ENCODE results near the gene AFAP1.
A peak's percentile ranks its signal among the peaks of the same experiment; 100 is the strongest.

Gene AFAP1

DNA sequence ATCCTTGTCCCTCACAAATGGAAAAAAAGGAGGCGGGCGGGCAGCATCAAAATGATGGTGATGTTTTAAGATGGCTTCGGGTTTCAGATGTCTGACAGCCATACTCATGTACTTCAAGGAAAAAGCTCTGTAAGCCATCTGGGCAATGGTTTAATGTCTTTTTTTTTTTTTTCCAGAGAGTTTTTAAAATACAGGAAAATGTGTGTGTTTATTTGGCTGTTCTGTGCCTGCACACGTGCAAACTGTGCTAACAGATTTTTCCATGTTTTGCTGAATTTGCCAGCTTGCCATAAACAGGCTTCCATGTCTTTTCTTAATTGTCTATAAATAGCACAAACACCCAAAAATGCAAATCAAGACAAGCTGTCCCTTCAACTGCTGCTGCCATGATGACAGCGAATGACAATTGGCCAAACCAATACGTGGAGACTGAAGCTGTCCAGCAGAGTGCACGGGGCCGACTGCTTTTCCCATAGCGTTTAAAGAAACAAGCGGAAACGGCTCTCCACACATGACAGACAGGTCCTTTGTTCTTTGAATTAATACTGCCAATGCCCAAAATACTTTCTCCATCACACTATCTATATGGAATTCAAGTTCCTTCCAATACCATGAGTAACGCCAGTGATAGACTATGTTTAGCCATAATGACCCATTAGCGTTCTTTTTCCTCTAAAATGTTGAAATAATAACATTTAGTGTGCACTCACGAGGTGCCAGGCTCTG, 35.7 kb downstream of the AFAP1 start:
- POLR2A ChIA-PET, result interaction anchor here (0.7 kb wide), 1 partner anchor 142 kb away, joined by 4 read pairs; no protein-coding TSS in a partner anchor

DNA sequence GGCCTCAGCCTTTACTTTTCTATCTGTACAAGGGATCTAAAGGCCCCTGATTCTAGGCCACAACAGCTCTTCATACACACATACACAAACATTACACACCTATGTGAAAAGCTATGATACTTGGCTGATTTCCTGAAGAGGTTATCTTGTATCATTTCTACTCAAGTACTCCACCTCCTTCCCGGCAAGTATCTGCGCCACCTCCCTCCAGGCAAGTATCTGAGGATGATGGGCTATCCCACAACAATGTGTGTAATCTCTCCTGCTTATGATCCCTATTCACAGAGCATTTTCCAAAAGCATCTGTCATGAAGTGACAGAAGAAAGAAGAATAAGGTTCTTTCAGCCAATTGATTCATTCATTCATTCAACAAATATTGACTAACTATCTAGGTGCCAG, 36.8 kb downstream of the AFAP1 start:
- CTCF ChIA-PET, result no interaction called here
- H3K4me1 ChIP-seq (ENCODE audit: control insufficient read depth, insufficient read depth, low read length), result no peaks in the 10 kb centered on the region
- no peak overlapping the region for H3K4me3 ChIP-seq (ENCODE audit: low read depth, low read length)

More for the DNA sequence above, 35.7 kb downstream of the AFAP1 start:
- CTCF ChIA-PET, result no interaction called here
- H3K36me3 ChIP-seq (ENCODE audit: control insufficient read depth in 2 of 2, insufficient read depth in 1 of 2, low read length in 2 of 2), result no peaks in the 10 kb centered on the region
- TF ChIP-seq, protein P1, sequence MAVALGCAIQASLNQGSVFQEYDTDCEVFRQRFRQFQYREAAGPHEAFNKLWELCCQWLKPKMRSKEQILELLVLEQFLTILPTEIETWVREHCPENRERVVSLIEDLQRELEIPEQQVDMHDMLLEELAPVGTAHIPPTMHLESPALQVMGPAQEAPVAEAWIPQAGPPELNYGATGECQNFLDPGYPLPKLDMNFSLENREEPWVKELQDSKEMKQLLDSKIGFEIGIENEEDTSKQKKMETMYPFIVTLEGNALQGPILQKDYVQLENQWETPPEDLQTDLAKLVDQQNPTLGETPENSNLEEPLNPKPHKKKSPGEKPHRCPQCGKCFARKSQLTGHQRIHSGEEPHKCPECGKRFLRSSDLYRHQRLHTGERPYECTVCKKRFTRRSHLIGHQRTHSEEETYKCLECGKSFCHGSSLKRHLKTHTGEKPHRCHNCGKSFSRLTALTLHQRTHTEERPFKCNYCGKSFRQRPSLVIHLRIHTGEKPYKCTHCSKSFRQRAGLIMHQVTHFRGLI (tag by site-specific recombination; IDR thresholded peaks at IDR 0.05), result no peak
- TF ChIP-seq ZNF138 (tag by site-specific recombination; IDR thresholded peaks at IDR 0.05; ENCODE audit: borderline replicate concordance), result no peak
- H3K9me3 ChIP-seq (ENCODE audit: control insufficient read depth, insufficient read depth, low read depth, low read length), result no peaks in the 10 kb centered on the region
- H3K4me1 ChIP-seq (ENCODE audit: control insufficient read depth, insufficient read depth, low read length), result no peaks in the 10 kb centered on the region
- no peak overlapping the region for H3K27ac ChIP-seq (ENCODE audit: extremely low read depth, low read depth, low read length)
- no peak overlapping the region for H3K4me3 ChIP-seq (ENCODE audit: low read depth, low read length)

DNA sequence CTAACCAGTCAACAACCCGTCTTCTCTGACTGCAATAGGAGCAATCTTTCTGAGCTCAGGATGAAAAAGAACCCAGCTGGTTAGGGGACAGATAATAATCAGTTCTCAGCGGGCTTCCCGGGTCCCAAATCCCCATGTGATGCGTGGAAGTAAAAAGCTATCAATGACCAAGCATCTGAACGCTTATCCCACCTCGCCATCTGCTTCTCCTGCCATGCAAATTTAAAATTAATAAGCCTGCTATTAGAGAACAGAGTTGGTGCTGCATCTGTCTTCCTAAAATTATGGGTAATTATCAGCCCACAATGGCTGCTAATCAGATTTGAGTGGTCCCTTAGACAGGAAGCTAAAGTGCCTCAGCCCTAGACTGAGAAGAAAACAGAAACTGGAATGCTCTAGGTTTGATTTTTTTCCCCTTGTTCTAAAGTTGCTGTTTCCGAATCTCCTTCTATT, 37.5 kb downstream of the AFAP1 start:
- Histone ChIP-seq H3K36me3 (ENCODE audit: control insufficient read depth in 2 of 2, insufficient read depth in 1 of 2, low read length in 2 of 2) (no peaks in the 10 kb centered on the region), H3K27ac (ENCODE audit: extremely low read depth, low read depth, low read length) (no peak overlapping the region), H3K4me3 (ENCODE audit: low read depth, low read length) (no peak overlapping the region), H3K4me1 (ENCODE audit: control insufficient read depth, insufficient read depth, low read length) (no peaks in the 10 kb centered on the region), H3K9me3 (ENCODE audit: control insufficient read depth, insufficient read depth, low read depth, low read length) (no peaks in the 10 kb centered on the region)
- ChIA-PET CTCF (interaction anchor here (0.6 to 0.7 kb wide), 2 partner anchors 11 to 527 kb away, joined by 4 to 5 read pairs; no protein-coding TSS in a partner anchor), POLR2A (no interaction called here)
- TF ChIP-seq ZNF146 (tag by site-specific recombination; IDR thresholded peaks at IDR 0.05) (no peak), ZBTB17 (tag by site-specific recombination; IDR thresholded peaks at IDR 0.05) (peak; percentile 72)

More for the DNA sequence above, 36.8 kb downstream of the AFAP1 start:
- no peaks in the 10 kb centered on the region for H3K36me3 ChIP-seq (ENCODE audit: control insufficient read depth in 2 of 2, insufficient read depth in 1 of 2, low read length in 2 of 2)
- TF ChIP-seq ZNF76 (tag by site-specific recombination; IDR thresholded peaks at IDR 0.05; ENCODE audit: borderline replicate concordance, low read depth), result no peak
- TF ChIP-seq KLF8 (tag by site-specific recombination; IDR thresholded peaks at IDR 0.05), result no peak
- TF ChIP-seq, protein P2, sequence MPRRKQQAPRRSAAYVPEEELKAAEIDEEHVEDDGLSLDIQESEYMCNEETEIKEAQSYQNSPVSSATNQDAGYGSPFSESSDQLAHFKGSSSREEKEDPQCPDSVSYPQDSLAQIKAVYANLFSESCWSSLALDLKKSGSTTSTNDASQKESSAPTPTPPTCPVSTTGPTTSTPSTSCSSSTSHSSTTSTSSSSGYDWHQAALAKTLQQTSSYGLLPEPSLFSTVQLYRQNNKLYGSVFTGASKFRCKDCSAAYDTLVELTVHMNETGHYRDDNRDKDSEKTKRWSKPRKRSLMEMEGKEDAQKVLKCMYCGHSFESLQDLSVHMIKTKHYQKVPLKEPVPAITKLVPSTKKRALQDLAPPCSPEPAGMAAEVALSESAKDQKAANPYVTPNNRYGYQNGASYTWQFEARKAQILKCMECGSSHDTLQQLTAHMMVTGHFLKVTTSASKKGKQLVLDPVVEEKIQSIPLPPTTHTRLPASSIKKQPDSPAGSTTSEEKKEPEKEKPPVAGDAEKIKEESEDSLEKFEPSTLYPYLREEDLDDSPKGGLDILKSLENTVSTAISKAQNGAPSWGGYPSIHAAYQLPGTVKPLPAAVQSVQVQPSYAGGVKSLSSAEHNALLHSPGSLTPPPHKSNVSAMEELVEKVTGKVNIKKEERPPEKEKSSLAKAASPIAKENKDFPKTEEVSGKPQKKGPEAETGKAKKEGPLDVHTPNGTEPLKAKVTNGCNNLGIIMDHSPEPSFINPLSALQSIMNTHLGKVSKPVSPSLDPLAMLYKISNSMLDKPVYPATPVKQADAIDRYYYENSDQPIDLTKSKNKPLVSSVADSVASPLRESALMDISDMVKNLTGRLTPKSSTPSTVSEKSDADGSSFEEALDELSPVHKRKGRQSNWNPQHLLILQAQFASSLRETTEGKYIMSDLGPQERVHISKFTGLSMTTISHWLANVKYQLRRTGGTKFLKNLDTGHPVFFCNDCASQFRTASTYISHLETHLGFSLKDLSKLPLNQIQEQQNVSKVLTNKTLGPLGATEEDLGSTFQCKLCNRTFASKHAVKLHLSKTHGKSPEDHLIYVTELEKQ (tag by site-specific recombination; IDR thresholded peaks at IDR 0.05; ENCODE audit: borderline replicate concordance), result no peak
- no peak for TF ChIP-seq ZNF660 (tag by site-specific recombination; IDR thresholded peaks at IDR 0.05)
- TF ChIP-seq ZNF138 (tag by site-specific recombination; IDR thresholded peaks at IDR 0.05; ENCODE audit: borderline replicate concordance), result no peak
- TF ChIP-seq ZNF184 (tag by site-specific recombination; IDR thresholded peaks at IDR 0.05), result no peak
- no peak for TF ChIP-seq SCRT2 (tag by site-specific recombination; IDR thresholded peaks at IDR 0.05)
- TF ChIP-seq ZNF747 (tag by site-specific recombination; IDR thresholded peaks at IDR 0.05), result no peak
- no peak for TF ChIP-seq ZBTB21 (tag by site-specific recombination; IDR thresholded peaks at IDR 0.05)
- TF ChIP-seq, protein P3, sequence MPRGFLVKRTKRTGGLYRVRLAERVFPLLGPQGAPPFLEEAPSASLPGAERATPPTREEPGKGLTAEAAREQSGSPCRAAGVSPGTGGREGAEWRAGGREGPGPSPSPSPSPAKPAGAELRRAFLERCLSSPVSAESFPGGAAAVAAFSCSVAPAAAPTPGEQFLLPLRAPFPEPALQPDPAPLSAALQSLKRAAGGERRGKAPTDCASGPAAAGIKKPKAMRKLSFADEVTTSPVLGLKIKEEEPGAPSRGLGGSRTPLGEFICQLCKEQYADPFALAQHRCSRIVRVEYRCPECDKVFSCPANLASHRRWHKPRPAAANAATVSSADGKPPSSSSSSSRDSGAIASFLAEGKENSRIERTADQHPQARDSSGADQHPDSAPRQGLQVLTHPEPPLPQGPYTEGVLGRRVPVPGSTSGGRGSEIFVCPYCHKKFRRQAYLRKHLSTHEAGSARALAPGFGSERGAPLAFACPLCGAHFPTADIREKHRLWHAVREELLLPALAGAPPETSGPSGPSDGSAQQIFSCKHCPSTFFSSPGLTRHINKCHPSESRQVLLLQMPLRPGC (tag by site-specific recombination; IDR thresholded peaks at IDR 0.05), result no peak
- POLR2A ChIA-PET, result no interaction called here
- no peak overlapping the region for H3K27ac ChIP-seq (ENCODE audit: extremely low read depth, low read depth, low read length)
- H3K9me3 ChIP-seq (ENCODE audit: control insufficient read depth, insufficient read depth, low read depth, low read length), result no peaks in the 10 kb centered on the region
